Measurements from ENCODE around the gene GOLGA3.
"Not testable (repeated sequence)": the region's sequence is repeated elsewhere in the genome, so short reads cannot be mapped to it uniquely, and the experiment has no call there.

Gene GOLGA3

GRCh38 chr12:132775502-132776229, 53.0 kb downstream of the GOLGA3 start:
- no peak for DNase-seq

- no peak for DNase-seq
Measured at GRCh38 chr12:132774646-132775275, 53.9 kb downstream of the GOLGA3 start.

GRCh38 chr12:132774159-132774558, 54.5 kb downstream of the GOLGA3 start:
- no peak for DNase-seq

GRCh38 chr12:132773077-132773955, 55.4 kb downstream of the GOLGA3 start:
- no peak for DNase-seq

- DNase-seq = no peak
Measured at GRCh38 chr12:132772606-132773005, 56.1 kb downstream of the GOLGA3 start.

- DNase-seq = no peak
Measured at GRCh38 chr12:132771126-132771838, 57.4 kb downstream of the GOLGA3 start.

GRCh38 chr12:132766380-132767085, 62.1 kb downstream of the GOLGA3 start:
- no peak for DNase-seq

- no peak for DNase-seq
Measured at GRCh38 chr12:132765361-132765760, 63.3 kb downstream of the GOLGA3 start.

- no peak for DNase-seq
Measured at GRCh38 chr12:132764231-132764630, 64.4 kb downstream of the GOLGA3 start.

GRCh38 chr12:132761921-132762583, 66.6 kb downstream of the GOLGA3 start:
- no peak for DNase-seq

- DNase-seq = no peak
Measured at GRCh38 chr12:132761032-132761920, 67.4 kb downstream of the GOLGA3 start, which contains the start of gene ANKLE2. TSS of gene ANKLE2 (minus strand) at chr12:132761832. CDS start at chr12:132761798, 34 bp downstream.

- DNase-seq = no peak
Measured at GRCh38 chr12:132759359-132759758, 69.3 kb downstream of the GOLGA3 start.

- not testable (repeated sequence) for DNase-seq
Measured at GRCh38 chr12:132758825-132759224, 69.8 kb downstream of the GOLGA3 start.

- no peak for DNase-seq
Measured at GRCh38 chr12:132754160-132754932, 74.3 kb downstream of the GOLGA3 start.

GRCh38 chr12:132753670-132754069, 75.0 kb downstream of the GOLGA3 start:
- not testable (repeated sequence) for DNase-seq

GRCh38 chr12:132748319-132748718, 80.3 kb downstream of the GOLGA3 start:
- no peak for DNase-seq

GRCh38 chr12:132747896-132748295, 80.8 kb downstream of the GOLGA3 start:
- DNase-seq = no peak

- DNase-seq = no peak
Measured at GRCh38 chr12:132747395-132747794, 81.3 kb downstream of the GOLGA3 start.

- no peak for DNase-seq
Measured at GRCh38 chr12:132746613-132747012, 82.1 kb downstream of the GOLGA3 start.

- no peak for DNase-seq
Measured at GRCh38 chr12:132743831-132744230, 84.8 kb downstream of the GOLGA3 start.
